Measurements from ENCODE around the gene FBXO27.

DNA sequence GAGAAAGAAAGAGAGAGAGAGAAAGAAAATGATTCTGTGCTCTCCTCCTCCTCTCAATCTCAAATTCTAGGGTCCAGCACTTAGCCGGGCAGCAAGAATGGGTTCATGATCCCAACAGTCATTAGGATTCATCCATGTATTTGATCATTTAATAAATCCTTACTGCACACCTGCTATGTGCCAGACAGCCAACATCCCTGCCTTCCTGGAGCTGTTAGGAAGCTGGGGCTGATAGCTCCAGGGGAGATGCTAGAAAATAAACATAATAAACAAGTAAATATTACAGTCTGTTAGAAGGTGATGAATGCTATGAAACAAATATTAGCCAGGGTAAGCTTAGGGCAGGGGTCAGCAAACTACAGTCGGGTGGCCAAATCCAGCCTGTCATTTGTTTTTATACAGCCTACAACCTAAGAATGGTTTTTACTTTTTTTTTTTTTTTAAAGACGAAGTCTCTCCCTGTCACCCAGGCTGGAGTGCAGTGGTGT lies 41.9 kb upstream of the FBXO27 start:
- TF ChIP-seq, protein P1, sequence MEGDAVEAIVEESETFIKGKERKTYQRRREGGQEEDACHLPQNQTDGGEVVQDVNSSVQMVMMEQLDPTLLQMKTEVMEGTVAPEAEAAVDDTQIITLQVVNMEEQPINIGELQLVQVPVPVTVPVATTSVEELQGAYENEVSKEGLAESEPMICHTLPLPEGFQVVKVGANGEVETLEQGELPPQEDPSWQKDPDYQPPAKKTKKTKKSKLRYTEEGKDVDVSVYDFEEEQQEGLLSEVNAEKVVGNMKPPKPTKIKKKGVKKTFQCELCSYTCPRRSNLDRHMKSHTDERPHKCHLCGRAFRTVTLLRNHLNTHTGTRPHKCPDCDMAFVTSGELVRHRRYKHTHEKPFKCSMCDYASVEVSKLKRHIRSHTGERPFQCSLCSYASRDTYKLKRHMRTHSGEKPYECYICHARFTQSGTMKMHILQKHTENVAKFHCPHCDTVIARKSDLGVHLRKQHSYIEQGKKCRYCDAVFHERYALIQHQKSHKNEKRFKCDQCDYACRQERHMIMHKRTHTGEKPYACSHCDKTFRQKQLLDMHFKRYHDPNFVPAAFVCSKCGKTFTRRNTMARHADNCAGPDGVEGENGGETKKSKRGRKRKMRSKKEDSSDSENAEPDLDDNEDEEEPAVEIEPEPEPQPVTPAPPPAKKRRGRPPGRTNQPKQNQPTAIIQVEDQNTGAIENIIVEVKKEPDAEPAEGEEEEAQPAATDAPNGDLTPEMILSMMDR (IDR thresholded peaks at IDR 0.05 in 8 of 11, conservative IDR thresholded peaks at IDR 0.05 in 3 of 11): no peak
- no peak for TF ChIP-seq POLR2AphosphoS5 (IDR thresholded peaks at IDR 0.05)
